ENCODE measurements around the gene OR52W1. TPM values are rescaled to one million over a fixed set of nuclear protein-coding genes. Genes with fewer than 3 reads are reported as not detected.

The OR52W1 gene
- polyA plus RNA-seq, 1 of the 3 experiments (the other 2 are of a cell fraction), result not detected

- Histone ChIP-seq H3F3A (replicated peaks; ENCODE audit: insufficient read depth) (peaks cover under 1% of the 10 kb centered on the region), H3K79me2 (ENCODE audit: insufficient read depth) (no peaks in the 10 kb centered on the region), H3K9ac (no peak overlapping the region), H3K4me1 (ENCODE audit: control insufficient read depth in 1 of 2, insufficient read depth in 2 of 2, low read depth in 1 of 2, low read length in 1 of 2) (no peaks in the 10 kb centered on the region), H2AFZ (ENCODE audit: low read depth) (no peak overlapping the region), H3K36me3 (replicated peaks in 1 of 2; ENCODE audit: control insufficient read depth in 1 of 2, insufficient read depth in 2 of 2, low read length in 1 of 2) (no peaks in the 10 kb centered on the region), H3K9me3 (no peaks in the 10 kb centered on the region), H3K4me3 (ENCODE audit: low read depth in 2 of 2, low read length in 1 of 2) (no peak overlapping the region), H3K27me3 (ENCODE audit: insufficient read depth) (peaks cover 48% of the 10 kb centered on the region), H3K27ac (ENCODE audit: low read depth in 2 of 2, low read length in 1 of 2) (no peak overlapping the region), H3K4me2 (no peak overlapping the region), H3K9me2 (no peaks in the 10 kb centered on the region), H4K20me1 (ENCODE audit: insufficient read depth) (no peaks in the 10 kb centered on the region)
- TF ChIP-seq EZH2phosphoT487 (IDR thresholded peaks at IDR 0.05; ENCODE audit: borderline replicate concordance, low read depth) (no peak), POLR2AphosphoS5 (IDR thresholded peaks at IDR 0.05; ENCODE audit: low read depth, low read length) (no peak), FOXM1 (IDR thresholded peaks at IDR 0.05; ENCODE audit: low read depth) (no peak), TAF1 (IDR thresholded peaks at IDR 0.05; ENCODE audit: borderline replicate concordance, low read depth, low read length) (no peak), RFX5 (IDR thresholded peaks at IDR 0.05; ENCODE audit: low read length) (no peak), GABPA (IDR thresholded peaks at IDR 0.05; ENCODE audit: low read depth) (no peak), JUND (IDR thresholded peaks at IDR 0.05) (no peak), YY1 (IDR thresholded peaks at IDR 0.05; ENCODE audit: low read depth) (no peak), ELF1 (IDR thresholded peaks at IDR 0.05) (no peak), REST (IDR thresholded peaks at IDR 0.05; ENCODE audit: low read depth, low read length) (no peak), TEAD4 (IDR thresholded peaks at IDR 0.05; ENCODE audit: borderline replicate concordance, insufficient read depth) (no peak), NFIC (IDR thresholded peaks at IDR 0.05; ENCODE audit: borderline replicate concordance) (no peak), FOXJ3 (CRISPR knock-in tag; IDR thresholded peaks at IDR 0.05) (no peak)
- TF ChIP-seq, protein P1, sequence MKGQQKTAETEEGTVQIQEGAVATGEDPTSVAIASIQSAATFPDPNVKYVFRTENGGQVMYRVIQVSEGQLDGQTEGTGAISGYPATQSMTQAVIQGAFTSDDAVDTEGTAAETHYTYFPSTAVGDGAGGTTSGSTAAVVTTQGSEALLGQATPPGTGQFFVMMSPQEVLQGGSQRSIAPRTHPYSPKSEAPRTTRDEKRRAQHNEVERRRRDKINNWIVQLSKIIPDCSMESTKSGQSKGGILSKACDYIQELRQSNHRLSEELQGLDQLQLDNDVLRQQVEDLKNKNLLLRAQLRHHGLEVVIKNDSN (IDR thresholded peaks at IDR 0.05; ENCODE audit: borderline replicate concordance, low read depth), result no peak
- CTCF ChIA-PET, result interaction anchor here (1.3 to 2.8 kb wide), 3 partner anchors 10 to 122 kb away, joined by 4 to 13 read pairs (median 9); no protein-coding TSS in a partner anchor
- no peak for DNase-seq
- POLR2A ChIA-PET, result no interaction called here
- 0% methylated on average over 1 of the region's 7 CpGs for WGBS (ENCODE audit: low lambda C conversion rate)
Measured at GRCh38 chr11:6241316-6241715, 42.3 kb downstream of the OR52W1 start.

- H3K9me2 ChIP-seq, result no peaks in the 10 kb centered on the region
- no peaks in the 10 kb centered on the region for H4K20me1 ChIP-seq (ENCODE audit: insufficient read depth)
- H3K4me1 ChIP-seq (ENCODE audit: control insufficient read depth in 1 of 2, insufficient read depth in 2 of 2, low read depth in 1 of 2, low read length in 1 of 2), result no peaks in the 10 kb centered on the region; a peak in 1 of 4 replicates
- TF ChIP-seq, protein P2, sequence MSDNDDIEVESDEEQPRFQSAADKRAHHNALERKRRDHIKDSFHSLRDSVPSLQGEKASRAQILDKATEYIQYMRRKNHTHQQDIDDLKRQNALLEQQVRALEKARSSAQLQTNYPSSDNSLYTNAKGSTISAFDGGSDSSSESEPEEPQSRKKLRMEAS (IDR thresholded peaks at IDR 0.05; ENCODE audit: low read depth), result no peak
- TF ChIP-seq YY1 (IDR thresholded peaks at IDR 0.05; ENCODE audit: low read depth) (no peak), CHD2 (IDR thresholded peaks at IDR 0.05; ENCODE audit: low read length, partially characterized antibody) (no peak), FOSL2 (IDR thresholded peaks at IDR 0.05; ENCODE audit: borderline replicate concordance, low read depth) (no peak), TAF1 (IDR thresholded peaks at IDR 0.05; ENCODE audit: borderline replicate concordance, low read depth, low read length) (no peak), TEAD4 (IDR thresholded peaks at IDR 0.05; ENCODE audit: borderline replicate concordance, insufficient read depth) (no peak), EP300 (IDR thresholded peaks at IDR 0.05; ENCODE audit: borderline replicate concordance in 1 of 2, low read depth in 1 of 2, low read length in 1 of 2) (no peak), RXRA (IDR thresholded peaks at IDR 0.05; ENCODE audit: borderline replicate concordance, low read depth) (no peak)
- TF ChIP-seq, protein P1 (IDR thresholded peaks at IDR 0.05; ENCODE audit: borderline replicate concordance, low read depth), result no peak
- 56% methylated on average over 2 of the region's 2 CpGs for WGBS (ENCODE audit: low lambda C conversion rate)
- CTCF ChIA-PET, result interaction anchor here (2.7 kb wide), 1 partner anchor 108 kb away, joined by 11 read pairs; no protein-coding TSS in a partner anchor
- no peak overlapping the region for H3K4me3 ChIP-seq (ENCODE audit: low read depth in 2 of 2, low read length in 1 of 2)
- H2AFZ ChIP-seq (ENCODE audit: low read depth), result no peak overlapping the region
- H3F3A ChIP-seq (replicated peaks; ENCODE audit: insufficient read depth), result no peaks in the 10 kb centered on the region
- H3K27me3 ChIP-seq (ENCODE audit: insufficient read depth), result peaks cover 37% of the 10 kb centered on the region
- no peaks in the 10 kb centered on the region for H3K79me2 ChIP-seq (ENCODE audit: insufficient read depth)
- no peaks in the 10 kb centered on the region for H3K36me3 ChIP-seq (replicated peaks in 1 of 2; ENCODE audit: control insufficient read depth in 1 of 2, insufficient read depth in 2 of 2, low read length in 1 of 2)
- H3K4me2 ChIP-seq, result no peak overlapping the region
- H3K9ac ChIP-seq, result no peak overlapping the region
- no peak for DNase-seq
- H3K9me3 ChIP-seq, result no peaks in the 10 kb centered on the region
- no peak overlapping the region for H3K27ac ChIP-seq (ENCODE audit: low read depth in 2 of 2, low read length in 1 of 2)
- POLR2A ChIA-PET, result no interaction called here
Measured at GRCh38 chr11:6245536-6245935, 46.5 kb downstream of the OR52W1 start.

Data from SK-N-SH (cell line).